ENCODE data around the gene SEC23IP.

The SEC23IP gene

DNA sequence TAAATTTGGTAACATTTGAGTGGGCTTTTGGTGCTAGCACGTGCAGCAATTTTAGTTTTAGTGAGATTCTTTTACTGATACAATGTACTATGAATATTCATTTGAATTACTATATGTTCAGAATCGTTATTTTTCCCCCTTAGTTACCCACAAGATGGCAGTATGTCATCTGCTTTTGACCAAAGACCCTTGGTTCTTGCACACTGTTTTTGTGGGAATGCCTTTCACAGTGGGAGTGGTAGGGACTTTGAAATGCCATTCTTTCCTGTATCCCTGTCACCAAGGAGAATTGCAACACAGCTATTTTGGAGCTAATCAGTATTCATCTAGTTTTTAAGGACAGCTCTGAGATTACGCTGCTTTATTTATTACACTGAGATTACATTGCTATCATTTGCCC is 40.6 kb downstream of the SEC23IP start:
- TF ChIP-seq, protein P1, sequence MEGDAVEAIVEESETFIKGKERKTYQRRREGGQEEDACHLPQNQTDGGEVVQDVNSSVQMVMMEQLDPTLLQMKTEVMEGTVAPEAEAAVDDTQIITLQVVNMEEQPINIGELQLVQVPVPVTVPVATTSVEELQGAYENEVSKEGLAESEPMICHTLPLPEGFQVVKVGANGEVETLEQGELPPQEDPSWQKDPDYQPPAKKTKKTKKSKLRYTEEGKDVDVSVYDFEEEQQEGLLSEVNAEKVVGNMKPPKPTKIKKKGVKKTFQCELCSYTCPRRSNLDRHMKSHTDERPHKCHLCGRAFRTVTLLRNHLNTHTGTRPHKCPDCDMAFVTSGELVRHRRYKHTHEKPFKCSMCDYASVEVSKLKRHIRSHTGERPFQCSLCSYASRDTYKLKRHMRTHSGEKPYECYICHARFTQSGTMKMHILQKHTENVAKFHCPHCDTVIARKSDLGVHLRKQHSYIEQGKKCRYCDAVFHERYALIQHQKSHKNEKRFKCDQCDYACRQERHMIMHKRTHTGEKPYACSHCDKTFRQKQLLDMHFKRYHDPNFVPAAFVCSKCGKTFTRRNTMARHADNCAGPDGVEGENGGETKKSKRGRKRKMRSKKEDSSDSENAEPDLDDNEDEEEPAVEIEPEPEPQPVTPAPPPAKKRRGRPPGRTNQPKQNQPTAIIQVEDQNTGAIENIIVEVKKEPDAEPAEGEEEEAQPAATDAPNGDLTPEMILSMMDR (conservative IDR thresholded peaks at IDR 0.05): peak; percentile 59
- H3K27ac ChIP-seq: no peak overlapping the region

DNA sequence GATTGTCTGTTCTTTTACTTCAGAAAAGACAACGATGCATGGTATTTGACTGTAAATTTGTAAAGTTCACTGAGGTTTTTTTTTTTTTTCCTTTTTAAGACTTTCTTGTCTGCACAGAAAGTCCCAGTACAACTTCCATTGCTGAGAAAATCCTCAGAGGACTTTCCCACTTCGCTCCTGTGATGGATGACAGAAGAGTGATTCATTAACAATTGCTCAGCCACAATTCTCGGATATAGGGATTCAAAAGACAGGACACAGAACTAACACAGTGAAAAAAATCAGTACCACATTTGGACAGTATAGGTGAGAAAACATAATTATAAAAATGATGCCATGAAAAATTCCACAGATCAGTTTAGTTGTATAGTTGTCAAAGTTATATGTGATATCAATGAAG is 48.0 kb downstream of the SEC23IP start:
- no peak overlapping the region for H3K27ac ChIP-seq
- TF ChIP-seq, protein P1 (conservative IDR thresholded peaks at IDR 0.05): no peak

DNA sequence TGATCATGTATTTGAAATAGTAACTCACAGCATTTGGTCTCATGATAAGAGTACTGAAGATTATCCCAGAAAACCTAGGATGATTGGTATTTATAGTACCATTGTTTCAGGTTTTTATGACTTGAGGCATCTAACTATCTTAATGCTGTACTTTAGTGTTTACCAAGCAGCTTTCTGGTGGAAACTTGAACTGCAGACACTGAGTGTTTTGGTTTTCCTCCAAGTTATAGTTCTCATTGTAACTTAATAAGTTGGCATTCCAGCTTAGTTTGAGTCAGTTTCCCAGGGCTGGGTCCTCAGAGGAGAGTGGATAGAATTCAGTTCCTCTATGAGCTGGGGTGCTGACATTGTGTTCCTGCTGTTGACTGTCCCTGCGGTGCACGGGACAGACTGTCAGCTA is 50.4 kb downstream of the SEC23IP start:
- TF ChIP-seq, protein P1 (conservative IDR thresholded peaks at IDR 0.05): no peak
- peak overlapping the region; percentile 41; the same call in 1 of the 2 replicates for H3K27ac ChIP-seq

DNA sequence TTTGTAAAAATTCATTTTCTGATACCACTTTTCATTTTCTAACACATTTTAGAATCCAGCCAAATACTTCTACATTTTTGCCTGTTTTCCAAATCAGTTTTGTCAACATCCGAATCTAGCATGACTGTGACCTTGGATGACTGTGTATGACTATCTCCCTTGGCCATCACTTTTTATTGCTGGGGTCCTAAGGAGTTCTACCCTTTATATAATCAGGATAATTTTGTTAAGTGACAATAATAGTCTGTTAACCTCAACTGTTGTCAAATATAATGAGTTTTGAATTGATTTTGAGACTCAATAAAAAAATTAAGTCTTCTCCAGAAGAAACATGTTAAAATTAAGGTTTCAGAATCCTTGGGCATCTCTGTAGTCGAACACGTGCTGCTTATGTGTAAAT is 53.3 kb downstream of the SEC23IP start:
- TF ChIP-seq, protein P1 (conservative IDR thresholded peaks at IDR 0.05): no peak
- no peak overlapping the region for H3K27ac ChIP-seq

DNA sequence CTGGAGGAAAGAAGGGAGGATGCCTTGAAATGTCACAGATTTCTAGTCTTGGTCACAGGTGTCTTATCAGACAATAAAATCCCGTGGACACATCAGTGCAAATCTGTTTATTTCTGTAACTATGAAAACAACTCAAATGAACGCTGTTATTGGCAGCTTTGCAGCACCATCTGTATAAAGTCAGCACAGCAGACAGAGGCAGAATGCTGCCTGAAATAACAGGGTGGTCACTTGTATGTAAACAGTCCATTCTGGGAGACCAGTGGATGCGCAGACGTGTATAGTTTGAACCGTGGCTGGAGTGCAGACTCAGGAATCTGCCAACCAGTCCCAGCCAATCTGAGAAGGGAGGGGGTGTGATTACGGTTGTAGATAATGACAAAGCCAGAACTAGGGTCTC is 54.8 kb downstream of the SEC23IP start:
- no peak overlapping the region for H3K27ac ChIP-seq
- TF ChIP-seq, protein P1 (conservative IDR thresholded peaks at IDR 0.05): no peak

DNA sequence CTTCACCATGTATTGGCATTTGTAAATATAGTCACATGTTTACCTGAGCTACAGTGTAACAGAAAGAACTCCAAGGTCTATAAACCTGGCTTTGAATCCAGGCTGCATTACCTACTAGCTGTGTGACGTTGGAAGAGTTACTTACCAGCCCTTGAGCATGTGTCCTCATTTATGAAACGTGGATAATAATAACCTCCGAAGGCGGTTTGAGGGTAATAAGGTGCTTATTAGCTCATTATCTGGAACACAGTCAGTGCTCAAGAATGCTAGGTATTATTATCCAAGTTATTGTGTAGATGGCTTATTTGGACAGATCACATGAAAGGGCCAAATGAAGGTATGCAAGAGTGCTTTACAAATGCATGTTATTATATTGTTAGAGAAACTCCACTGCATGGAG is 64.9 kb downstream of the SEC23IP start:
- H3K27ac ChIP-seq: no peak overlapping the region
- TF ChIP-seq, protein P1 (conservative IDR thresholded peaks at IDR 0.05): no peak

DNA sequence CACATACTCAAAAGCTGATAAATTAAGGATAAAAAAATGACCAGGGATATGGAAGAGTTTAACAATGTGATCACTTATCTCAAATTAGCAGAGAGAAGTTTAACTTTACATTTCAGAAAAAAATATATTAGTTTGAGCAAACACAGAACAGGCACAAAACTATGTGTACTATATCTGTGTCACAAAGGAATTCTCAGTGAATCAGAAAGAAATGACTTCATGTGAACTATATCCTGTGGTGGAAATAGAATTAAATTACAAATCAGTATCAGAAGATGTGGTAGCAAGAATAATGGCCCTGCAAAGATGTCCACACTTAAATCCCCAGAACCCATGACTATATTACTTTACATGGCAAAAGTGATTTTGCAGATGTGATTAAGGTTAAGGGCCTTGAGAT is 70.3 kb downstream of the SEC23IP start:
- no peak overlapping the region for H3K27ac ChIP-seq
- TF ChIP-seq, protein P1 (conservative IDR thresholded peaks at IDR 0.05): no peak

DNA sequence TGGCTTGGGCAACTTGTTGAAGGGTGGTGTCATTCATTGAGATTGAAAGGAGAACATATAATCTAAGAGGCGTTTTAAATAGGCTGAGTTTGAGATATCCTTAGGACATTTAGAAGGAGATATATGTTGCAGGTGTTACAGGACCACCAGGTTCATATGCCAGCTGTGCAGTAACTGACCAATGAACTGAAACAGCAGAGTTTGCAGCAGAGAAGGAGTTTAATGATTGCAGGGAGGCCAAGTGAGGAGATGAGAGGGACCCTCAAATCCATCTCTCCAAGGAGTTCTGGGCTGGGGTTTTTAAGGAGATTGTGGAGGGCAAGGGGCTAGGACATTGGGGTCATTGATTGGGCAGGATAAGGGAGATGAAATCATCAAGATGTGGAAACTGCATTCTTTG is 74.5 kb downstream of the SEC23IP start:
- no peak overlapping the region for H3K27ac ChIP-seq
- TF ChIP-seq, protein P1 (conservative IDR thresholded peaks at IDR 0.05): no peak
